K562 (cell line): ENCODE measurements around the gene SPAG17. TPM values are rescaled to one million over a fixed set of nuclear protein-coding genes. Genes with fewer than 3 reads are reported as not detected.

Experiments
- ATAC-seq: fragments of 200-7000 bp; cut with Tn5 transposase; 3 replicates; pipeline ENCODE4 v1.9.1; 2020; ENCODE audit warnings: moderate library complexity
- BruUV-seq: library from RNA; stranded (reverse); fragments of 400-500 nt; replicated peaks from 2 replicates; lab custom pipeline; 2021; lab: Mats Ljungman, UMichigan
- CTCF ChIA-PET: fragments of 300-600 bp; formaldehyde crosslinking; extraction: SDS; loops from one replicate; lab custom pipeline; 2021; ENCODE audit warnings: low intra/inter-chr PET ratio; lab: Yijun Ruan, JAX
- POLR2A ChIA-PET: fragments of 300-600, 350-650 bp; sonication (Branson Sonifier 250); formaldehyde crosslinking; extraction: SDS; loops from one replicate; lab custom pipeline; 2021; ENCODE audit warnings: antibody characterized with exemption, inconsistent platforms; lab: Yijun Ruan, JAX
- DNase-seq, 4 experiments: peaks; one replicate each; pipeline versions ENCODE4 v3.0.0 to v3.0.0-alpha.2; 2011 to 2018; ENCODE audit warnings: low spot score in 3 of 4, mixed read lengths in 3 of 4; ENCODE audit errors: extremely low read depth in 1 of 4
- FAIRE-seq: peaks from 2 replicates; lab custom pipeline; 2011; peaks lifted over from hg19 to GRCh38; lab: Jason Lieb, UNC
- H2AFZ ChIP-seq: 2 replicates; pipeline ENCODE4 v1.6.0; 2011; ENCODE audit warnings: low read depth, low read length, control low read depth, inconsistent platforms
- H3K27ac ChIP-seq: fragments of 200-600 bp; 3 replicates; pipeline ENCODE4 v1.8.0; 2011; ENCODE audit warnings: low read depth, mild to moderate bottlenecking, control low read depth, inconsistent platforms, low read length, moderate library complexity, mixed read lengths; ENCODE audit errors: extremely low read depth
- H3K27me3 ChIP-seq, 2 experiments: fragments of 300-600 bp in 1 of 2; 2 replicates in 1 of 2; 3 replicates in 1 of 2; pipeline versions ENCODE4 v1.6.0 to v1.8.0; 2011; ENCODE audit warnings: inconsistent platforms in 2 of 2, low read length in 2 of 2, mild to moderate bottlenecking in 1 of 2, mixed read lengths in 1 of 2, moderate library complexity in 1 of 2; ENCODE audit not compliant: control insufficient read depth in 2 of 2, insufficient read depth in 2 of 2
- H3K36me3 ChIP-seq: fragments of 300-600 bp; 3 replicates; pipeline ENCODE4 v1.8.0; 2011; ENCODE audit warnings: mild to moderate bottlenecking, low read length, inconsistent platforms; ENCODE audit not compliant: control insufficient read depth, insufficient read depth
- H3K4me1 ChIP-seq, 2 experiments: fragments of 200-600 bp in 1 of 2; replicated peaks in 1 of 2; 2 replicates in 1 of 2; 3 replicates in 1 of 2; pipeline versions ENCODE4 v1.5.1 to v1.8.0; 2011; ENCODE audit warnings: inconsistent platforms in 2 of 2, low read length in 2 of 2, mild to moderate bottlenecking in 1 of 2, mixed read lengths in 1 of 2, moderate library complexity in 1 of 2; ENCODE audit not compliant: control insufficient read depth in 2 of 2, insufficient read depth in 2 of 2
- H3K4me2 ChIP-seq: 2 replicates; pipeline ENCODE4 v1.6.1; 2011; ENCODE audit warnings: low read length, control low read depth, inconsistent platforms, mixed read lengths; ENCODE audit not compliant: insufficient read depth
- H3K4me3 ChIP-seq: fragments of 200-600 bp; sonication (generic), shearing (Covaris generic); 2 replicates; pipeline ENCODE4 v1.5.1; 2016; ENCODE audit warnings: control low read depth, inconsistent platforms
- H3K79me2 ChIP-seq: fragments of 200-600 bp; 3 replicates; pipeline ENCODE4 v1.8.0; 2011; ENCODE audit warnings: low read length, inconsistent platforms; ENCODE audit not compliant: control insufficient read depth, insufficient read depth
- H3K9ac ChIP-seq, 2 experiments: 2 replicates each; pipeline versions ENCODE4 v1.6.0 to v1.6.1; 2011; ENCODE audit warnings: low read depth in 2 of 2, low read length in 2 of 2, control low read depth in 1 of 2, inconsistent platforms in 1 of 2, mild to moderate bottlenecking in 1 of 2, mixed read lengths in 1 of 2; ENCODE audit not compliant: insufficient read depth in 1 of 2
- H3K9me1 ChIP-seq: one replicate; pipeline ENCODE4 v1.6.0; 2011; ENCODE audit warnings: inconsistent platforms, mild to moderate bottlenecking, low read length, moderate library complexity; ENCODE audit not compliant: control insufficient read depth, insufficient read depth
- H3K9me3 ChIP-seq: replicated peaks from 2 replicates; pipeline ENCODE4 v1.5.1; 2011; ENCODE audit warnings: low read depth, low read length, inconsistent platforms; ENCODE audit not compliant: control insufficient read depth, insufficient read depth
- H4K20me1 ChIP-seq: replicated peaks from 2 replicates; pipeline ENCODE4 v1.6.1; 2011; ENCODE audit warnings: low read length, inconsistent platforms, mixed read lengths; ENCODE audit not compliant: control insufficient read depth, insufficient read depth
- ATF1 ChIP-seq, 2 experiments: fragments of 450-650 bp in 1 of 2; IDR thresholded peaks; 2 replicates each; pipeline ENCODE4 v1.6.1; 2016; ENCODE audit warnings: missing compliant biosample characterization in 1 of 2, missing genetic modification characterization in 1 of 2
- EP400 ChIP-seq: fragments of 450-650 bp; IDR thresholded peaks from 2 replicates; pipeline ENCODE4 v1.6.1; 2017; ENCODE audit warnings: antibody characterized with exemption, mild to moderate bottlenecking, moderate library complexity
- ESRRA ChIP-seq: fragments of 450-650 bp; IDR thresholded peaks from 2 replicates; pipeline ENCODE4 v1.6.1; 2014; ENCODE audit warnings: low read depth, mild to moderate bottlenecking, moderate library complexity, borderline replicate concordance
- JUN ChIP-seq, 2 experiments: sonication (generic) in 1 of 2; formaldehyde crosslinking in 1 of 2; IDR thresholded peaks; 2 replicates each; pipeline versions ENCODE4 v1.6.1 to v1.8.0; 2012 to 2022; ENCODE audit warnings: borderline replicate concordance in 2 of 2, mild to moderate bottlenecking in 2 of 2, improper control_type of control experiment in 1 of 2, low read depth in 1 of 2, low read length in 1 of 2, missing genetic modification reagents in 1 of 2
- MED1 ChIP-seq: sonication (generic); formaldehyde crosslinking; IDR thresholded peaks from 2 replicates; pipeline ENCODE4 v1.8.1; 2023; ENCODE audit warnings: missing genetic modification reagents, borderline replicate concordance
- MITF ChIP-seq: IDR thresholded peaks from 2 replicates; pipeline ENCODE4 v1.6.1; 2014; ENCODE audit warnings: antibody characterized with exemption
- NCOA6 ChIP-seq: fragments of 450-650 bp; IDR thresholded peaks from 2 replicates; pipeline ENCODE4 v1.6.1; 2017; ENCODE audit warnings: mild to moderate bottlenecking
- NFYB ChIP-seq: IDR thresholded peaks from 2 replicates; pipeline ENCODE4 v1.6.1; 2011; ENCODE audit warnings: mild to moderate bottlenecking, moderate library complexity; ENCODE audit not compliant: insufficient read length; ENCODE audit errors: extremely low read depth
- PHF8 ChIP-seq: fragments of 200-600 bp; sonication (generic); IDR thresholded peaks from 2 replicates; pipeline ENCODE4 v1.6.1; 2012; ENCODE audit warnings: mixed run types, mild to moderate bottlenecking, inconsistent platforms, low read length, moderate library complexity, borderline replicate concordance
- POLR2H ChIP-seq: IDR thresholded peaks from 2 replicates; pipeline ENCODE4 v1.6.1; 2016; ENCODE audit warnings: missing genetic modification characterization, low read depth, mild to moderate bottlenecking, control low read depth, missing compliant biosample characterization, moderate library complexity
- TGIF2 ChIP-seq: sonication (generic); formaldehyde crosslinking; IDR thresholded peaks from 2 replicates; pipeline ENCODE4 v1.8.1; 2022; ENCODE audit warnings: mild to moderate bottlenecking, missing genetic modification reagents, moderate library complexity
- THRAP3 ChIP-seq: fragments of 450-650 bp; IDR thresholded peaks from 2 replicates; pipeline ENCODE4 v1.6.1; 2016; ENCODE audit warnings: mild to moderate bottlenecking, inconsistent platforms, borderline replicate concordance
- ZBTB8A ChIP-seq: fragments of 450-650 bp; IDR thresholded peaks from 2 replicates; pipeline ENCODE4 v1.6.1; 2018; ENCODE audit warnings: mild to moderate bottlenecking, moderate library complexity; ENCODE audit not compliant: partially characterized antibody
- ZNF224 ChIP-seq: sonication (generic); formaldehyde crosslinking; IDR thresholded peaks from 2 replicates; pipeline ENCODE4 v1.8.0; 2022; ENCODE audit warnings: mild to moderate bottlenecking, missing genetic modification reagents
- ZNF354B ChIP-seq: fragments of 250-450 bp; sonication (Bioruptor Pico); IDR thresholded peaks from 2 replicates; pipeline ENCODE4 v1.4.0; 2020
- WGBS: fragments of 100-300 bp; shearing (Covaris generic); methylation state at CpG from one replicate; pipeline ENCODE4 v1.1.6; 2016; ENCODE audit warnings: low coverage, mixed read lengths; ENCODE audit not compliant: insufficient coverage; ENCODE audit errors: missing lambda C conversion rate; 5-methylcytosine and 5-hydroxymethylcytosine counted together
- in situ Hi-C: fragments of 300-500 bp; cut with MboI; formaldehyde crosslinking; loops from 4 replicates; pipeline ENCODE4 v1.15.0; 2018; ENCODE audit warnings: inconsistent platforms, mixed read lengths
- intact Hi-C: fragments of 100-400 bp; cut with micrococcal nuclease; formaldehyde crosslinking; loops from 2 replicates; pipeline ENCODE4 v1.14.2; 2022
- polyA plus RNA-seq, 8 experiments: library from polyadenylated mRNA; depleted of rRNA in 4 of 8; stranded (reverse) in 5 of 8; unstranded in 3 of 8; fragments of >200 nt; fragmentation: Nextera tagmentation in 2 of 8; fragmentation: Illumina TruSeq in 1 of 8; extraction: Ambion mirVana in 2 of 8; extraction: Trizol in 1 of 8; gene quantifications; 2 replicates each; pipeline versions ENCODE4 v1.2.1 to v1.2.3, GENCODE V29; 2011 to 2014; ENCODE audit warnings: inconsistent platforms in 1 of 8, missing spikeins in 1 of 8
- total RNA-seq, 7 experiments: library from RNA; depleted of rRNA in 6 of 7; stranded (reverse); fragments of >200 nt in 6 of 7; fragmentation: Illumina TruSeq in 2 of 7; extraction: Trizol in 2 of 7; gene quantifications; 2 replicates each; pipeline versions ENCODE4 v1.2.1 to v1.2.3, GENCODE V29; 2011 to 2021; ENCODE audit warnings: low replicate concordance in 1 of 7

The SPAG17 gene
- total and polyA plus RNA-seq, 9 of the 15 experiments (the other 6 are each of a cell fraction or from before 2014, with no cell fraction given): 0.07 to 2.1 (median 1.5) TPM

- CTCF ChIA-PET: no interaction called here
- intact Hi-C loops: loop anchor here (2.0 kb wide), 1 partner anchor 854 kb away; no protein-coding TSS in a partner anchor
- 0% methylated on average over 1 of the region's 1 CpG for WGBS
Measured at GRCh38 chr1:118155106-118155505, 29.9 kb downstream of the SPAG17 start.

More at GRCh38 chr1:118155106-118155505, 29.9 kb downstream of the SPAG17 start:
- no peaks in the 10 kb centered on the region for H3K79me2 ChIP-seq
- H3K4me1 ChIP-seq: no peaks in the 10 kb centered on the region; a peak in 1 of 5 replicates
- TF ChIP-seq POLR2H (tag) (no peak), ZNF224 (CRISPR knock-in tag) (no peak), TGIF2 (no peak), MITF (no peak), ATF1 (CRISPR knock-in tag; IDR thresholded peaks at IDR 0.05) (no peak), ATF1 (tag; IDR thresholded peaks at IDR 0.05) (no peak), NFYB (no peak), THRAP3 (no peak), PHF8 (no peak), MED1 (no peak), NCOA6 (no peak), JUN (IDR thresholded peaks at IDR 0.05; ENCODE audit: borderline replicate concordance, low read depth, low read length) (no peak), JUN (CRISPR knock-in tag; IDR thresholded peaks at IDR 0.05; ENCODE audit: borderline replicate concordance) (no peak), ESRRA (no peak), ZNF354B (CRISPR knock-in tag) (no peak), EP400 (no peak), ZBTB8A (no peak)
- no peak overlapping the region for H3K4me2 ChIP-seq
- no peak overlapping the region for H3K9ac ChIP-seq
- H3K27me3 ChIP-seq: no peaks in the 10 kb centered on the region
- DNase-seq (no peak), FAIRE-seq (no peak), ATAC-seq (no peak)
- no peaks in the 10 kb centered on the region for H4K20me1 ChIP-seq
- in situ Hi-C loops: no loop called here
- H3K36me3 ChIP-seq: no peaks in the 10 kb centered on the region
- H3K4me3 ChIP-seq: no peak overlapping the region
- H3K9me1 ChIP-seq: no peaks in the 10 kb centered on the region
- no peak overlapping the region for H2AFZ ChIP-seq
- H3K27ac ChIP-seq: no peak overlapping the region
- POLR2A ChIA-PET: interaction anchor here (1.7 kb wide), 1 partner anchor 856 kb away, joined by 3 read pairs; no protein-coding TSS in a partner anchor
- no TSS peak for BruUV-seq
- no peaks in the 10 kb centered on the region for H3K9me3 ChIP-seq
